NB4 (cell line): ENCODE data around the gene PLSCR1.

Experiments
- CTCF ChIP-seq: IDR thresholded peaks from one replicate; pipeline ENCODE4 v1.5.1; 2012; ENCODE audit warnings: low read depth, low read length
- MYC ChIP-seq: IDR thresholded peaks from 2 replicates; pipeline ENCODE4 v1.6.1; 2011; ENCODE audit warnings: low read depth, low read length
- POLR2A ChIP-seq: IDR thresholded peaks from 2 replicates; pipeline ENCODE4 v1.6.1; 2011; ENCODE audit warnings: mild to moderate bottlenecking; ENCODE audit not compliant: insufficient read length; ENCODE audit errors: extremely low read depth

GRCh38 chr3:146558781-146559180 is 14.4 kb upstream of the PLSCR1 start:
- no peak for TF ChIP-seq CTCF
- no peak for TF ChIP-seq POLR2A
- TF ChIP-seq MYC: no peak
